Psoas muscle (tissue), 8 donors: Measurements from ENCODE around the gene PLCD3. TPM values are rescaled to one million over a fixed set of nuclear protein-coding genes. Genes with fewer than 3 reads are reported as not detected.

Experiments
- ATAC-seq, 4 donors: fragments of 200-7000 bp; cut with Tn5 transposase; one replicate each; pipeline ENCODE4 v1.9.1; 2020; ENCODE audit warnings: moderate library complexity in 3 of 4, mild to moderate bottlenecking in 2 of 4
- DNase-seq, 2 donors: peaks; one replicate each; pipeline ENCODE4 v3.0.0-alpha.2; 2020
- H3K27ac ChIP-seq: fragments of 200-600 bp; one replicate; pipeline ENCODE4 v1.8.0; 2022
- H3K27me3 ChIP-seq, 3 donors: fragments of 200-600 bp in 1 of 3; one replicate each; pipeline versions ENCODE4 v1.6.1 to v1.8.0; 2013 to 2022; ENCODE audit warnings: low read length in 2 of 3, mild to moderate bottlenecking in 2 of 3, moderate library complexity in 1 of 3; ENCODE audit not compliant: insufficient read depth in 3 of 3
- H3K36me3 ChIP-seq, 2 donors: fragments of 200-600 bp in 1 of 2; one replicate each; pipeline versions ENCODE4 v1.6.1 to v1.8.0; 2013 to 2022; ENCODE audit warnings: low read depth in 1 of 2, mild to moderate bottlenecking in 1 of 2, moderate library complexity in 1 of 2; ENCODE audit not compliant: insufficient read depth in 1 of 2
- H3K4me1 ChIP-seq: fragments of 200-600 bp; one replicate; pipeline ENCODE4 v1.8.0; 2022
- H3K4me3 ChIP-seq: fragments of 200-600 bp; one replicate; pipeline ENCODE4 v1.8.0; 2022; ENCODE audit warnings: mild to moderate bottlenecking
- H3K9me3 ChIP-seq: fragments of 200-600 bp; one replicate; pipeline ENCODE4 v1.8.0; 2022
- CTCF ChIP-seq: fragments of 200-600 bp; IDR thresholded peaks from one replicate; pipeline ENCODE4 v1.8.0; 2022; ENCODE audit warnings: antibody characterized with exemption
- WGBS, 3 donors: extraction: QIAGEN DNeasy Blood & Tissue Kit; methylation state at CpG; one replicate each; pipeline versions ENCODE4 v1.1.6 to v1.1.7; 2013; 5-methylcytosine and 5-hydroxymethylcytosine counted together
- intact Hi-C, 2 donors: fragments of 100-400 bp; cut with DNase I; formaldehyde crosslinking; loops; one replicate each; pipeline versions ENCODE4 v1.11.0 to v1.14.2; 2022
- polyA plus RNA-seq, 3 donors: library from polyadenylated mRNA; stranded (reverse); fragments of 200-250 nt; gene quantifications; one replicate each; pipeline ENCODE4 v1.2.3, GENCODE V29; 2013
- total RNA-seq, 4 donors: library from RNA; stranded (reverse); fragmentation: NEBNext Ultra II Directional in 2 of 4; extraction: Animal tissue kit (Norgen Biotek cat#: 25700) in 2 of 4; gene quantifications; one replicate each; pipeline versions ENCODE4 v1.2.1 to v1.2.4, GENCODE V29; 2021 to 2023
- donor health status: healthy with polysubstance abuse.
- donor health status: DM: no; HTN: no; CAD: no; lungs with moderate emphysema.
- donor health status: Bipolar disorder and iron deficiency.
- donor health status: healthy.
- donor health status: DM: yes; HTN: yes; CAD: no.
- donor health status: DM: no; HTN: no; CAD: no.
- donor health status: DM: no; HTN: no; CAD: no.
- donor health status: DM: yes; HTN: yes; CAD: no.

The PLCD3 gene
- total and polyA plus RNA-seq, 7 donors: 57.0 to 217 (median 167) TPM

GRCh38 chr17:45104497-45104896, 27.8 kb downstream of the PLCD3 start:
- Histone ChIP-seq H3K27ac (peak overlapping the region; percentile 27), H3K4me1 (peaks cover 28% of the 10 kb centered on the region), H3K4me3 (no peak overlapping the region), H3K36me3 (peaks cover 23 to 97% of the 10 kb centered on the region in 2 donors), H3K9me3 (no peaks in the 10 kb centered on the region), H3K27me3 (no peaks in the 10 kb centered on the region)
- ATAC-seq (peak in 2 of 4 donors; percentile 2 to 7), DNase-seq (no peak)
- WGBS, 3 donors: 42 to 72% (median 51%) methylated on average over 6 of the region's 6 CpGs
- intact Hi-C loops: no loop called here
- TF ChIP-seq CTCF: no peak

- H3K4me1 ChIP-seq: peaks cover 23% of the 10 kb centered on the region
- ATAC-seq: peak; percentile 21 to 49 (median 38)
- WGBS, 3 donors: 55 to 79% (median 74%) methylated on average over 8 of the region's 8 CpGs
- H3K27ac ChIP-seq: peak overlapping the region; percentile 27
- H3K27me3 ChIP-seq: no peaks in the 10 kb centered on the region
- DNase-seq: no peak
- H3K9me3 ChIP-seq: no peaks in the 10 kb centered on the region
- TF ChIP-seq CTCF: no peak
- peaks cover 24 to 97% of the 10 kb centered on the region in 2 donors for H3K36me3 ChIP-seq
- no peak overlapping the region for H3K4me3 ChIP-seq
- intact Hi-C loops: no loop called here
These were observed 28.3 kb downstream of the PLCD3 start for GRCh38 chr17:45104029-45104428.

GRCh38 chr17:45103269-45103795, 29.0 kb downstream of the PLCD3 start:
- Histone ChIP-seq H3K9me3 (no peaks in the 10 kb centered on the region), H3K27ac (peak overlapping the region; percentile 16), H3K36me3 (peaks cover 26 to 97% of the 10 kb centered on the region in 2 donors), H3K4me3 (no peak overlapping the region), H3K27me3 (no peaks in the 10 kb centered on the region), H3K4me1 (peaks cover 22% of the 10 kb centered on the region)
- DNase-seq: no peak
- ATAC-seq: peak in 2 of 4 donors; percentile 49 to 71
- intact Hi-C loops: no loop called here
- WGBS, 3 donors: 29 to 44% (median 31%) methylated on average over 9 of the region's 9 CpGs
- no peak for TF ChIP-seq CTCF

GRCh38 chr17:45102856-45103255, 29.5 kb downstream of the PLCD3 start:
- ATAC-seq: no peak
- no peaks in the 10 kb centered on the region for H3K27me3 ChIP-seq
- WGBS, 3 donors: 46 to 79% (median 54%) methylated on average over 9 of the region's 9 CpGs
- intact Hi-C loops: no loop called here
- H3K4me1 ChIP-seq: peaks cover 24% of the 10 kb centered on the region
- no peak for DNase-seq
- TF ChIP-seq CTCF: no peak
- no peak overlapping the region for H3K4me3 ChIP-seq
- H3K36me3 ChIP-seq: peaks cover 26 to 97% of the 10 kb centered on the region in 2 donors
- peak overlapping the region; percentile 16 for H3K27ac ChIP-seq
- H3K9me3 ChIP-seq: no peaks in the 10 kb centered on the region
